ENCODE measurements around the gene MCTP1. TPM values are rescaled to one million over a fixed set of nuclear protein-coding genes. Genes with fewer than 3 reads are reported as not detected.
"Not testable (repeated sequence)": the region's sequence is repeated elsewhere in the genome, so short reads cannot be mapped to it uniquely, and the experiment has no call there.

The MCTP1 gene
- total RNA-seq, 1 experiment from 2014 or later: 0.41 TPM

GRCh38 chr5:95148453-95148852 is 136.4 kb downstream of the MCTP1 start:
- Histone ChIP-seq H4K20me1 (ENCODE audit: insufficient read depth, low read depth, low read length) (no peaks in the 10 kb centered on the region), H2AFZ (ENCODE audit: low read length) (no peak overlapping the region), H3K9me2 (replicated peaks; ENCODE audit: insufficient read depth, low read length) (no peaks in the 10 kb centered on the region), H3K27ac (ENCODE audit: low read length) (no peak overlapping the region), H3K9me3 (ENCODE audit: low read length) (peaks cover 2% of the 10 kb centered on the region), H3K4me1 (ENCODE audit: low read length) (peaks cover 10% of the 10 kb centered on the region), H3K36me3 (ENCODE audit: insufficient read depth, low read length) (no peaks in the 10 kb centered on the region), H3K79me2 (ENCODE audit: low read length) (no peaks in the 10 kb centered on the region), H3K4me2 (ENCODE audit: low read depth, low read length, poor library complexity, severe bottlenecking) (no peak overlapping the region), H3K9ac (ENCODE audit: low read length) (no peak overlapping the region), H3K4me3 (ENCODE audit: low read length) (no peak overlapping the region), H3K27me3 (ENCODE audit: low read length) (no peaks in the 10 kb centered on the region)
- no peak for DNase-seq

GRCh38 chr5:95143858-95144257 is 141.0 kb downstream of the MCTP1 start:
- H3K27me3 ChIP-seq (ENCODE audit: low read length); H3K9me2 ChIP-seq (replicated peaks; ENCODE audit: insufficient read depth, low read length); H3K27ac ChIP-seq (ENCODE audit: low read length); H3K9ac ChIP-seq (ENCODE audit: low read length); H3K36me3 ChIP-seq (ENCODE audit: insufficient read depth, low read length); H3K4me2 ChIP-seq (ENCODE audit: low read depth, low read length, poor library complexity, severe bottlenecking); H3K79me2 ChIP-seq (ENCODE audit: low read length); H3K9me3 ChIP-seq (ENCODE audit: low read length); H4K20me1 ChIP-seq (ENCODE audit: insufficient read depth, low read depth, low read length); H2AFZ ChIP-seq (ENCODE audit: low read length); DNase-seq; H3K4me3 ChIP-seq (ENCODE audit: low read length): not testable (repeated sequence)
- peaks cover 24% of the 10 kb centered on the region for H3K4me1 ChIP-seq (ENCODE audit: low read length)

GRCh38 chr5:95142145-95142544 is 142.7 kb downstream of the MCTP1 start:
- no peak overlapping the region for H3K27ac ChIP-seq (ENCODE audit: low read length)
- peaks cover 2% of the 10 kb centered on the region for H3K9me3 ChIP-seq (ENCODE audit: low read length)
- no peaks in the 10 kb centered on the region for H4K20me1 ChIP-seq (ENCODE audit: insufficient read depth, low read depth, low read length)
- no peak overlapping the region for H3K4me3 ChIP-seq (ENCODE audit: low read length)
- H2AFZ ChIP-seq (ENCODE audit: low read length): no peak overlapping the region
- no peaks in the 10 kb centered on the region for H3K79me2 ChIP-seq (ENCODE audit: low read length)
- H3K4me1 ChIP-seq (ENCODE audit: low read length): peaks cover 39% of the 10 kb centered on the region
- H3K4me2 ChIP-seq (ENCODE audit: low read depth, low read length, poor library complexity, severe bottlenecking): no peak overlapping the region
- no peak overlapping the region for H3K9ac ChIP-seq (ENCODE audit: low read length)
- no peak for DNase-seq
- no peaks in the 10 kb centered on the region for H3K9me2 ChIP-seq (replicated peaks; ENCODE audit: insufficient read depth, low read length)
- no peaks in the 10 kb centered on the region for H3K36me3 ChIP-seq (ENCODE audit: insufficient read depth, low read length)
- H3K27me3 ChIP-seq (ENCODE audit: low read length): no peaks in the 10 kb centered on the region

GRCh38 chr5:95141141-95141540 is 143.8 kb downstream of the MCTP1 start:
- H3K9ac ChIP-seq (ENCODE audit: low read length): no peak overlapping the region
- H2AFZ ChIP-seq (ENCODE audit: low read length): no peak overlapping the region
- no peaks in the 10 kb centered on the region for H3K27me3 ChIP-seq (ENCODE audit: low read length)

GRCh38 chr5:95134326-95134725 is 150.6 kb downstream of the MCTP1 start:
- Histone ChIP-seq H3K4me1 (ENCODE audit: low read length) (peaks cover 21% of the 10 kb centered on the region), H2AFZ (ENCODE audit: low read length) (no peak overlapping the region), H3K27ac (ENCODE audit: low read length) (no peak overlapping the region), H3K36me3 (ENCODE audit: insufficient read depth, low read length) (no peaks in the 10 kb centered on the region), H3K27me3 (ENCODE audit: low read length) (no peaks in the 10 kb centered on the region), H3K79me2 (ENCODE audit: low read length) (no peaks in the 10 kb centered on the region), H4K20me1 (ENCODE audit: insufficient read depth, low read depth, low read length) (no peaks in the 10 kb centered on the region), H3K9ac (ENCODE audit: low read length) (no peak overlapping the region), H3K9me2 (replicated peaks; ENCODE audit: insufficient read depth, low read length) (no peaks in the 10 kb centered on the region), H3K4me3 (ENCODE audit: low read length) (no peak overlapping the region), H3K9me3 (ENCODE audit: low read length) (no peaks in the 10 kb centered on the region), H3K4me2 (ENCODE audit: low read depth, low read length, poor library complexity, severe bottlenecking) (no peak overlapping the region)
- no peak for DNase-seq

More at GRCh38 chr5:95141141-95141540, 143.8 kb downstream of the MCTP1 start:
- peaks cover 2% of the 10 kb centered on the region for H3K9me3 ChIP-seq (ENCODE audit: low read length)
- H3K36me3 ChIP-seq (ENCODE audit: insufficient read depth, low read length): no peaks in the 10 kb centered on the region
- H3K27ac ChIP-seq (ENCODE audit: low read length): no peak overlapping the region
- DNase-seq: no peak
- no peak overlapping the region for H3K4me2 ChIP-seq (ENCODE audit: low read depth, low read length, poor library complexity, severe bottlenecking)
- H3K4me1 ChIP-seq (ENCODE audit: low read length): peaks cover 40% of the 10 kb centered on the region
- no peak overlapping the region for H3K4me3 ChIP-seq (ENCODE audit: low read length)
- no peaks in the 10 kb centered on the region for H4K20me1 ChIP-seq (ENCODE audit: insufficient read depth, low read depth, low read length)
- H3K79me2 ChIP-seq (ENCODE audit: low read length): no peaks in the 10 kb centered on the region
- H3K9me2 ChIP-seq (replicated peaks; ENCODE audit: insufficient read depth, low read length): no peaks in the 10 kb centered on the region

- Histone ChIP-seq H3K79me2 (ENCODE audit: low read length) (no peaks in the 10 kb centered on the region), H3K27me3 (ENCODE audit: low read length) (no peaks in the 10 kb centered on the region), H3K9me2 (replicated peaks; ENCODE audit: insufficient read depth, low read length) (no peaks in the 10 kb centered on the region), H3K36me3 (ENCODE audit: insufficient read depth, low read length) (no peaks in the 10 kb centered on the region), H3K9me3 (ENCODE audit: low read length) (no peaks in the 10 kb centered on the region), H3K4me3 (ENCODE audit: low read length) (no peak overlapping the region), H3K4me1 (ENCODE audit: low read length) (no peaks in the 10 kb centered on the region), H3K4me2 (ENCODE audit: low read depth, low read length, poor library complexity, severe bottlenecking) (no peak overlapping the region), H3K27ac (ENCODE audit: low read length) (no peak overlapping the region), H3K9ac (ENCODE audit: low read length) (no peak overlapping the region), H2AFZ (ENCODE audit: low read length) (no peak overlapping the region), H4K20me1 (ENCODE audit: insufficient read depth, low read depth, low read length) (no peaks in the 10 kb centered on the region)
- no peak for DNase-seq
Observed at GRCh38 chr5:95132096-95132495, 152.8 kb downstream of the MCTP1 start.

- Histone ChIP-seq H3K9me2 (replicated peaks; ENCODE audit: insufficient read depth, low read length) (no peaks in the 10 kb centered on the region), H3K4me2 (ENCODE audit: low read depth, low read length, poor library complexity, severe bottlenecking) (no peak overlapping the region), H3K79me2 (ENCODE audit: low read length) (no peaks in the 10 kb centered on the region), H3K27ac (ENCODE audit: low read length) (no peak overlapping the region), H4K20me1 (ENCODE audit: insufficient read depth, low read depth, low read length) (no peaks in the 10 kb centered on the region), H3K4me3 (ENCODE audit: low read length) (no peak overlapping the region), H3K9ac (ENCODE audit: low read length) (no peak overlapping the region), H3K27me3 (ENCODE audit: low read length) (no peaks in the 10 kb centered on the region), H2AFZ (ENCODE audit: low read length) (no peak overlapping the region), H3K36me3 (ENCODE audit: insufficient read depth, low read length) (no peaks in the 10 kb centered on the region), H3K4me1 (ENCODE audit: low read length) (no peaks in the 10 kb centered on the region), H3K9me3 (ENCODE audit: low read length) (no peaks in the 10 kb centered on the region)
- no peak for DNase-seq
Observed at GRCh38 chr5:95130941-95131340, 154.0 kb downstream of the MCTP1 start.

- Histone ChIP-seq H3K9me2 (replicated peaks; ENCODE audit: insufficient read depth, low read length) (no peaks in the 10 kb centered on the region), H3K79me2 (ENCODE audit: low read length) (no peaks in the 10 kb centered on the region), H4K20me1 (ENCODE audit: insufficient read depth, low read depth, low read length) (no peaks in the 10 kb centered on the region), H3K27me3 (ENCODE audit: low read length) (no peaks in the 10 kb centered on the region), H2AFZ (ENCODE audit: low read length) (no peak overlapping the region), H3K4me2 (ENCODE audit: low read depth, low read length, poor library complexity, severe bottlenecking) (no peak overlapping the region), H3K27ac (ENCODE audit: low read length) (no peak overlapping the region), H3K4me3 (ENCODE audit: low read length) (no peak overlapping the region), H3K4me1 (ENCODE audit: low read length) (no peaks in the 10 kb centered on the region), H3K36me3 (ENCODE audit: insufficient read depth, low read length) (no peaks in the 10 kb centered on the region), H3K9me3 (ENCODE audit: low read length) (no peaks in the 10 kb centered on the region), H3K9ac (ENCODE audit: low read length) (no peak overlapping the region)
- DNase-seq: no peak
Observed at GRCh38 chr5:95124731-95125130, 160.2 kb downstream of the MCTP1 start.

- no peak overlapping the region for H2AFZ ChIP-seq (ENCODE audit: low read length)
- H4K20me1 ChIP-seq (ENCODE audit: insufficient read depth, low read depth, low read length): no peaks in the 10 kb centered on the region
- H3K9me2 ChIP-seq (replicated peaks; ENCODE audit: insufficient read depth, low read length): no peaks in the 10 kb centered on the region
- H3K79me2 ChIP-seq (ENCODE audit: low read length): no peaks in the 10 kb centered on the region
- DNase-seq: no peak
- no peak overlapping the region for H3K9ac ChIP-seq (ENCODE audit: low read length)
- no peak overlapping the region for H3K4me3 ChIP-seq (ENCODE audit: low read length)
- no peaks in the 10 kb centered on the region for H3K4me1 ChIP-seq (ENCODE audit: low read length)
- H3K4me2 ChIP-seq (ENCODE audit: low read depth, low read length, poor library complexity, severe bottlenecking): no peak overlapping the region
- H3K9me3 ChIP-seq (ENCODE audit: low read length): no peaks in the 10 kb centered on the region
- H3K27me3 ChIP-seq (ENCODE audit: low read length): no peaks in the 10 kb centered on the region
- H3K27ac ChIP-seq (ENCODE audit: low read length): no peak overlapping the region
- no peaks in the 10 kb centered on the region for H3K36me3 ChIP-seq (ENCODE audit: insufficient read depth, low read length)
Observed at GRCh38 chr5:95124101-95124500, 160.8 kb downstream of the MCTP1 start.

Data from Karpas-422 (cell line).